WI38 (cell line): ENCODE results near the gene CSAD.
"Not testable (repeated sequence)": the region's sequence is repeated elsewhere in the genome, so short reads cannot be mapped to it uniquely, and the experiment has no call there.

Experiments
- H3K4me3 ChIP-seq: 2 replicates; pipeline ENCODE4 v1.5.1; 2011; ENCODE audit warnings: low read depth, mild to moderate bottlenecking, control low read depth, low read length
- TF ChIP-seq, protein P1 (sequence below): IDR thresholded peaks from 2 replicates; pipeline ENCODE4 v1.5.1; 2012; ENCODE audit warnings: low read depth, mild to moderate bottlenecking, control low read depth, low read length

Gene CSAD

DNA sequence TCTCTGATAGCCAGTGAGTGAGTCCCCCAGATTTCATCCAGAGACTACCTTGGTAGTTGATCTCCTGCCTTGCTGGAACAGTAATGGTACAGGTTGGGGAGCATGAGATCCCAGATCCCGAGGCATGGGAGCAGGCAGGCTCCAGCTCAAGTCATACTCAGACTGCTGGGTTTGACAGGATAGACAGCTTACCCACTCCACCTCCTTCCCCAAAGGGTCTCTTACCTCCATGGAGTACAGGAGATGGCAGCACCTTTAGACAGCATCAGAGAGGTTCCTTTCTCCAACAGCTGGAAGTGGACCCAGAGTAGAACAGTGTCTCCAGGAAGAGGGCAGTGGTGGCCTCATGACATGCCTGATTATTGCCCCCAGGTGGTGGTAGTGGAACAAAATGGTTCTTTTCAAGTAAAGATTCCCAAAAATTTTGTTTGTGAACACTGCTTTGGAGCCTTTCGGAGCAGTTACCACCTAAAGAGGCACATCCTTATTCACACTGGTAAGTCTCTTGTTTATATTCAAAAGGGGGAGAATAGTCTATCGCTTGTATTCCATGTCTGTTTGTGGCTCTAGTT, 4.9 kb upstream of the CSAD start:
- TF ChIP-seq, protein P1, sequence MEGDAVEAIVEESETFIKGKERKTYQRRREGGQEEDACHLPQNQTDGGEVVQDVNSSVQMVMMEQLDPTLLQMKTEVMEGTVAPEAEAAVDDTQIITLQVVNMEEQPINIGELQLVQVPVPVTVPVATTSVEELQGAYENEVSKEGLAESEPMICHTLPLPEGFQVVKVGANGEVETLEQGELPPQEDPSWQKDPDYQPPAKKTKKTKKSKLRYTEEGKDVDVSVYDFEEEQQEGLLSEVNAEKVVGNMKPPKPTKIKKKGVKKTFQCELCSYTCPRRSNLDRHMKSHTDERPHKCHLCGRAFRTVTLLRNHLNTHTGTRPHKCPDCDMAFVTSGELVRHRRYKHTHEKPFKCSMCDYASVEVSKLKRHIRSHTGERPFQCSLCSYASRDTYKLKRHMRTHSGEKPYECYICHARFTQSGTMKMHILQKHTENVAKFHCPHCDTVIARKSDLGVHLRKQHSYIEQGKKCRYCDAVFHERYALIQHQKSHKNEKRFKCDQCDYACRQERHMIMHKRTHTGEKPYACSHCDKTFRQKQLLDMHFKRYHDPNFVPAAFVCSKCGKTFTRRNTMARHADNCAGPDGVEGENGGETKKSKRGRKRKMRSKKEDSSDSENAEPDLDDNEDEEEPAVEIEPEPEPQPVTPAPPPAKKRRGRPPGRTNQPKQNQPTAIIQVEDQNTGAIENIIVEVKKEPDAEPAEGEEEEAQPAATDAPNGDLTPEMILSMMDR = no peak
- H3K4me3 ChIP-seq = no peak overlapping the region

DNA sequence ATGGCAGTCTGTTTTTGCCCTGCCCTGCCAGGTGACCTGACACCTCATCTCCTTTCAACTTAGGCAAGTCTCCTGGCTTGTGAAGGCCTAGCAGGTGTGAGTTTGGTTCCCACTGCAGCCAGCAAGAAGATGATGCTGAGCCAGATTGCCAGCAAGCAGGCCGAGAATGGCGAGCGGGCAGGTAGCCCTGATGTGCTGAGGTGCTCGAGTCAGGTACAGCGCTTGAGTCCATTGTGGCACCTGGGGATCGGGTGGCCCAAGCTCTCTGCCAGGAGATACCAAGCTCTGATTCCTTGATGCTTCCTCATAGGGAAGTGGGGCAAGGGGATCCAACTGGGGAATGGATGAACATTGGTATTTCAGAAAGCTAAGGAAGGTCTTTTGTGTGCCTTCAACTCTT, 4.1 kb upstream of the CSAD start:
- TF ChIP-seq, protein P1 = no peak
- no peak overlapping the region for H3K4me3 ChIP-seq

DNA sequence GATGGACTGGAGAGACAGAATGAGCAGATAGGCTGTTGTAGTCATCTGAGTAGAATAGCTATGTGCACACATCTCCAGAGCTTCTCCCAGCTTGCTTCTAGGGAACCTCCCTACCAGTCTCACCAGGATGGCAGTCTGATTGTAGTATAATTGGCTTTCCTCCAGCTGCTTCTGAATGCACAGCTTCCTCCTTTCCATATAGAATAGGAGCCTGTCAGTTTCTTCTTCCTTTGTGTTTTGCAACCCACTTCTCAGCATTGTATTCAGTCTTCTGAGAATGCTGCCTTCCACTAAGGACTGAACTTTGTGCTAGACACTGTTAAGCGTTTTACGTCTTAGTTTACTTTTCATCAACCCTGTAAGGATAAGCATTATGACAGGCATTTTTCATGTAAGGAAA, 2.2 kb upstream of the CSAD start:
- no peak overlapping the region for H3K4me3 ChIP-seq
- TF ChIP-seq, protein P1 = no peak

DNA sequence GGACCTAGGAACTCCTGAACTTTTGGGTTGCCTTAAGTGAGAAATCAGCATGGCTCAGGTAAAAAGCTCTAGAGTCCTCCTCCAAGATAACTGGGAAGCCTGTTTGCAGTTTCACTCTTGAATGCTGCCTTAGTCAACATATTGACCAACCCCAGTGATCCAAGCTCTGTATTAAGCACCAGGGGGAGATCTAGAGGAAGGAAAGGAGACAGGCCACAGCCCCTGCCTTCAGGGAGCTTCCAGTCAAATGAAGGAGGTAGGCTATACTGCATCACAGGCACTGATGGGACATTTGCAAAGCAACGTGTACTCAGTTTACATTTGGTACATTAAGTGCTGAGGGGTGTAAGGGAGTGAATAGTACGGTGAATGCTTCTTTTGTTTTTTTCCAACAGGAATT, 1.2 kb upstream of the CSAD start:
- H3K4me3 ChIP-seq = peak overlapping the region; percentile 74
- TF ChIP-seq, protein P1 = no peak

DNA sequence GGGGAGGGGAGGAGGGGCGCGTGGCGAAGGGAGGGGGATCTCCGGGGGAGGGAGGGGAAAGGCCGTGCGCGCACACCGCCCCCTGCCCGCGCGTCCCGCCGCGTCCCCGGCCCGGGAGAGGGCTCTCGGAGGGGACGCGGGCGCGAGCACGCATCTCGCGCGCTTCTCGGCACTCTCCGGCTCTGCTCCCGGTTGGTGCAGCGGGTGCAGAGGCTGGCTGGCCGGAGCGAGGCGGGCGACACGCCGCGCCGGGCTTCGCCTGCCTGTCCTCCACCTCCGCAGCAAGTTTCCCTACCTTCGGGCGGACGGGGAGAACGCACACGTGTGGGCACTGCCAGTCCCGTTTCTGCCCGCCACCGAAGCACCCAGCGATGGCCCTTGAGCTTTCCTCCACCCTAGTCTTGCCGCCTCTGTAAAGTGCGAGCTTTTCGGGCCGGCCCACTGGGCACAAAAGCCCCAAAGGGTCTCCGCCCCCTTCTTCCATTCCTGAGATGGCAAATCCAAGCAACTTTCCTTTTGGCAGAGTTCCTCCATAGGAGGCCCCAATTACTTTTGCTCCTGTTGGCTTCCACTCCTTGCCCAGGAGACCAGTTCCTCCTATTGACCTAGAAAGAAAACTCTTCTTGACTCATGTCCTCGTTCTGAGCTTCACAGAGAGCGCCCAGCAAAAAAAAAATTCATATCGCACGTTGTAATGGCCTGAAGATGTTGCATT, 363 bp upstream of the CSAD start:
- TF ChIP-seq, protein P1 = no peak
- peak overlapping the region; percentile 74 for H3K4me3 ChIP-seq

DNA sequence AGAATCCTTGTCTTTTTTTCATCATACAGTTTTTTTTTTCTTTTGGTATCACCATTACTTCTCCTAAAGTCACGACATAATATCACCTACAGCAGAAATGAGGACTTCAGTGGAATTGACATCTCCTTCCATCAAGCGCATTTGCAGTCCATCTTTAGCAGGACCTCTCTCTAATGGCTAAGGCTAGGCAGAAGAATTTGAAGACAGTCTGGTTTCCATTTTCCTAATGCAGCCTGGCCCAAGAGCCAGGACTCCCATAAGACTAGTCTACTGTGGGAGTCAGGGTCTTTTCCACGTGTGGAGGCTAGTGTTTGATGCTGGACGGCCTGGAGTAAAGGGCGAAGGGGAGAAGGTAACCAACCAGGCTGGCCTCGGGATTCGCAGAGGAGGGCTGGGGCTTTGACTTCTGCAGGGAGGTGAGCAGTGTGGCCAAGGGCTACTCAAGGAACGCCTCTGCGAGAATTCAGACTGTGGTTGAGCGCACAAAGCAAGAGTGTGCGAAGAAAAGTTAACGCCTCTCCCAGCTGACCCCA, 972 bp downstream of the CSAD start:
- peak overlapping the region; percentile 74 for H3K4me3 ChIP-seq
- TF ChIP-seq, protein P1 = no peak

DNA sequence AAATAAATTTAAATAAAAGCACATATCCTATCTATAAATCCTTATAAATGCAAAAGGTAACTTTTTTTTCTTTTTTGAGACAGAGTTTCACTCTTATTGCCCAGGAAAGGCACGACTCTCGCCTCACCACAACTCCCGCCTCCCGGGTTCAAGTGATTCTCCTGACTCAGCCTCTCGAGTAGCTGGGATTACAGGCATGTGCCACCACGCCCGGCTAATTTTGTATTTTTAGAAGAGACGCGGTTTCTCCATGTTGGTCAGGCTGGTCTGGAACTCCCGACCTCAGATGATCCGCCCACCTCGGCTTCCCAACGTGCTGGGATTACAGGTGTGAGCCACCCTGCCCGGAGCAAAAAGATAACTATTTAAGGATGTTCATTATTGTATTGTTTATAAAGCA, 1.9 kb downstream of the CSAD start:
- not testable (repeated sequence) for H3K4me3 ChIP-seq

DNA sequence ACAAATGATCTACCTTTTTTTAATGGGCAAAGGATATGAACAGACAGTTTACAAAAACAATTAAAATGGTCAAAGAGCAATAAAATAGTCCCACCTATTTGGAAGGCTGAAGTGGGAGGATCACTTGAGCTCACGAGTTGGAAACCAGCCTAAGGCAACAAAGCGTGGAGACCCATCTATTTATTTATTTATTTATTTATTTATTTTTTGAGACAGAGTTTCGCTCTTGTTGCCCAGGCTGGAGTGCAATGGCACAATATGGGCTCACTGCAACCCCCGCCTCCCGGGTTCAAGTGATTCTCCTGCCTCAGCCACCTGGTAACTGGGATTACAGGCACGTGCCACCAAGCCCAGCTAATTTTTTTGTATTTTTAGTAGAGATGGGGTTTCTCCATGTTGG, 3.3 kb downstream of the CSAD start:
- not testable (repeated sequence) for H3K4me3 ChIP-seq
